Activated CD4-positive, alpha-beta T cell treated with anti-CD3 and anti-CD28 coated beads for 36 hours (primary cell): ENCODE data around the gene TMEM245. TPM values are rescaled to one million over a fixed set of nuclear protein-coding genes. Genes with fewer than 3 reads are reported as not detected.
A peak's percentile ranks its signal among the peaks of the same experiment; 100 is the strongest.

Source experiments
- ATAC-seq: fragments of 200-7000 bp; cut with Tn5 transposase; one replicate; pipeline ENCODE4 v1.10.0; 2021; ENCODE audit warnings: mild to moderate bottlenecking, moderate library complexity
- CTCF ChIA-PET: fragments of 350-600 bp; sonication (Branson Sonifier 250); formaldehyde crosslinking; loops from one replicate; lab custom pipeline; 2021; ENCODE audit warnings: antibody characterized with exemption; lab: Charles Lee
- POLR2A ChIA-PET: fragments of 350-600 bp; sonication (Branson Sonifier 250); formaldehyde crosslinking; loops from one replicate; lab custom pipeline; 2021; ENCODE audit warnings: antibody characterized with exemption, inconsistent platforms; lab: Charles Lee
- DNase-seq: peaks from one replicate; pipeline ENCODE4 v3.0.0-alpha.2; 2020
- H3K27ac Mint-ChIP-seq: one replicate; pipeline ENCODE4 v1.8.0; 2021; ENCODE audit warnings: mixed read lengths
- H3K27me3 Mint-ChIP-seq: one replicate; pipeline ENCODE4 v1.8.0; 2021; ENCODE audit warnings: mixed read lengths
- H3K36me3 Mint-ChIP-seq: one replicate; pipeline ENCODE4 v1.8.0; 2021; ENCODE audit warnings: low read depth, mixed read lengths
- H3K4me1 Mint-ChIP-seq: one replicate; pipeline ENCODE4 v1.8.0; 2021; ENCODE audit warnings: mixed read lengths
- H3K4me3 Mint-ChIP-seq: one replicate; pipeline ENCODE4 v1.8.0; 2021; ENCODE audit warnings: mild to moderate bottlenecking, moderate library complexity, mixed read lengths
- H3K9me3 Mint-ChIP-seq: one replicate; pipeline ENCODE4 v1.8.0; 2021; ENCODE audit warnings: low read depth, mixed read lengths
- intact Hi-C, 2 experiments: fragments of 100-400 bp; cut with DNase I in 1 of 2; cut with micrococcal nuclease in 1 of 2; formaldehyde crosslinking; loops; one replicate each; pipeline versions ENCODE4 v1.14.2 to v1.15.1; 2022 to 2024; cut with DNase I, micrococcal nuclease
- total RNA-seq, 2 experiments: library from RNA; stranded (reverse); gene quantifications; one replicate each; pipeline ENCODE4 v1.2.3, GENCODE V29; 2021

TMEM245 gene
- total RNA-seq, 2 experiments from 2014 or later, result 24.0 to 24.5 TPM

DNA sequence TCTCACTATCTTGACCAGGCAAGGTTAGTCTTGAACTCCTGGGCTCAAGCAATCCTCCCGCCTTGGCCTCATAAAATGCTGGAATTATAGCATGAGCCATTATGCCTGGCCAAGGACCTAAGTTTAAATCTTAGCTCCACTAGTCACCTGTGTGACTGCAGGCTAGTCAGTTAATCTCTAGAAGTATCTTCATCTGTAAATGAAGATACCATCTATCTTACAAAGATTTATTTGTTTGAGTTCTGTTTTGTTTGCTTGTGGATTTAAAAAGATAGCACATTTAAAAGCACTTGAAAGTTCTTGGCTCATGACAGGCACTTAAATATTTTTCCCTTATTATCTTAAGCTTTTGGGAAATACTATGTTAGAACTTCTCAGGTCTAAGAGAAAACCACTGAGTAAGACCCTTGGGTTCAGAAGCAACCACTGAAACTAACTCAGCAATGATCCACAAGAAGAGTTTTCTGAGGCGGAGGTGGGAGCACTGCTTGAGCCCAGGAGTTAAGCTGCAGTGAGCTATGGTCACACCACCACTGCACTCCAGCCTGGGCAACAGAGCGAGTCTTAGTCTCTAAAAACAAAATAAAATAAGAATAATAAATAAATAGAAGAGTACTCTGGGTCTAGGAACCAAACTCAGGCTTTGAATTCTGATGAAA is 19.1 kb downstream of the TMEM245 start:
- ATAC-seq, result no peak
- DNase-seq, result peak; percentile 16
- intact Hi-C loops, result loop anchor here (1.0 to 5.0 kb wide), 6 partner anchors 8 to 312 kb away; partner anchors contain the start of gene TMEM245 (in 1 of the 2)
- H3K9me3 Mint-ChIP-seq, result peaks cover 10% of the 10 kb centered on the region
- H3K4me1 Mint-ChIP-seq, result peaks cover 77% of the 10 kb centered on the region
- H3K4me3 Mint-ChIP-seq, result peak overlapping the region; percentile 55
- peak overlapping the region; percentile 84 for H3K27ac Mint-ChIP-seq
- H3K36me3 Mint-ChIP-seq, result peaks cover 42% of the 10 kb centered on the region
- ChIA-PET POLR2A (interaction anchor here (0.6 to 1.0 kb wide), 5 partner anchors 10 to 24 kb away, joined by 3 to 5 read pairs (median 3); no protein-coding TSS in a partner anchor), CTCF (interaction anchor here (1.6 to 2.5 kb wide), 2 partner anchors 9 to 17 kb away, joined by 4 to 8 read pairs; no protein-coding TSS in a partner anchor)
- H3K27me3 Mint-ChIP-seq, result no peaks in the 10 kb centered on the region

DNA sequence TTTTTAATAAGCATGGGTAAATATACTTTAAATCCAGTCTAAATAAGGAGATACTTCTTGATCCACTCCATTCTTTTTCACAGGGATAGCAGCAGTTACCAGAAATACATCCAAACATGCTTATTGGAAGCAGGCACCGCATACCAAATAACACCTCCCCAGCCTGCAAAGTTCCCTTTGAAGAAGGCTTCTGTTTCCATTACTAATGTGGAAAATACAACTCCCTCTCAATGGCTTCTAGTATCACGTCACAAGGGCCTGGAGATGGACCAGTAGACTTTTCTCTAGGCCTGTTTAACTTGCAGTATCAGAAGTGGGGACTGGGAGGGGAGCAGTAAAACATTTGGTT is 20.8 kb downstream of the TMEM245 start:
- DNase-seq (no peak), ATAC-seq (no peak)
- Mint-ChIP-seq H3K4me3 (no peak overlapping the region), H3K36me3 (peaks cover 39% of the 10 kb centered on the region), H3K27me3 (no peaks in the 10 kb centered on the region), H3K4me1 (peaks cover 91% of the 10 kb centered on the region), H3K9me3 (peaks cover 9% of the 10 kb centered on the region), H3K27ac (peak overlapping the region; percentile 89)
- ChIA-PET POLR2A (no interaction called here), CTCF (interaction anchor here (0.6 to 2.5 kb wide), 2 partner anchors 11 to 13 kb away, joined by 3 to 8 read pairs; no protein-coding TSS in a partner anchor)
- intact Hi-C loops, result loop anchor here in 1 of 2 experiments (5.0 kb wide), 1 partner anchor 87 kb away; the partner anchor contains the start of gene CTNNAL1

- POLR2A ChIA-PET, result interaction anchor here (0.7 kb wide), 1 partner anchor 22 kb away, joined by 3 read pairs; the partner anchor contains the start of gene TMEM245
Observed at GRCh38 chr9:109098171-109098959, 21.4 kb downstream of the TMEM245 start.

DNA sequence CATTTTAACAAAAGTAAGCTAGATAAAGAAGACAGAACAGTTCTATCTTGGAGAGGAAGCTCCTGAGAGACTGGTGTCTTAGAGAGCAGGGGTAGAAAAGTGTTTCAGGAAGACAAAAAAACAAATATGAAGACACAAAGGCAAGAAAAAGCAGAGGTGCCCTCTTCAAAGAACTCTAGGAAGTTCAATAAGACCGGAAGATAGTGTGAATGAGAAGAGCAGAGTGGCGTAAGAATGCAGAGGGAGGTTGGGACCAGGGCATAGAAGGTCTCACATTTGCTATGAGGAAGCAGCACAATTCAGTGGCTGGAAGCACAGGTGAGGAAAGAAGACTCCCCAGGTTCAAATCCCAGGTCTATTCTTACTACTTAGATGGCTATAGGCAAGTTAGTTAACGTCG is 22.6 kb downstream of the TMEM245 start:
- no peaks in the 10 kb centered on the region for H3K9me3 Mint-ChIP-seq
- ChIA-PET CTCF (interaction anchor here (0.8 to 2.7 kb wide), 2 partner anchors 9 to 23 kb away, joined by 5 to 7 read pairs; partner anchors contain the start of gene TMEM245), POLR2A (no interaction called here)
- peaks cover 92% of the 10 kb centered on the region for H3K4me1 Mint-ChIP-seq
- no peaks in the 10 kb centered on the region for H3K27me3 Mint-ChIP-seq
- peaks cover 39% of the 10 kb centered on the region for H3K36me3 Mint-ChIP-seq
- ATAC-seq (no peak), DNase-seq (no peak)
- H3K4me3 Mint-ChIP-seq, result no peak overlapping the region
- intact Hi-C loops, result loop anchor here in 1 of 2 experiments (5.0 kb wide), 1 partner anchor 85 kb away; the partner anchor contains the start of gene CTNNAL1
- H3K27ac Mint-ChIP-seq, result peak overlapping the region; percentile 73

More at GRCh38 chr9:109098171-109098959, 21.4 kb downstream of the TMEM245 start:
- H3K27me3 Mint-ChIP-seq, result no peaks in the 10 kb centered on the region
- H3K36me3 Mint-ChIP-seq, result peaks cover 38% of the 10 kb centered on the region
- H3K4me3 Mint-ChIP-seq, result no peak overlapping the region
- peak overlapping the region; percentile 89 for H3K27ac Mint-ChIP-seq
- peaks cover 92% of the 10 kb centered on the region for H3K4me1 Mint-ChIP-seq
- CTCF ChIA-PET, result interaction anchor here (0.6 to 2.7 kb wide), 4 partner anchors 10 to 69 kb away, joined by 3 to 7 read pairs (median 3); no protein-coding TSS in a partner anchor
- DNase-seq (no peak), ATAC-seq (no peak)
- peaks cover 6% of the 10 kb centered on the region for H3K9me3 Mint-ChIP-seq
- intact Hi-C loops, result loop anchor here in 1 of 2 experiments (5.0 kb wide), 1 partner anchor 86 kb away; the partner anchor contains the start of gene CTNNAL1

GRCh38 chr9:109095321-109095720 is 24.4 kb downstream of the TMEM245 start:
- ChIA-PET CTCF (interaction anchor here (1.7 kb wide), 1 partner anchor 13 kb away, joined by 6 read pairs; no protein-coding TSS in a partner anchor), POLR2A (no interaction called here)
- DNase-seq (no peak), ATAC-seq (no peak)
- intact Hi-C loops, result loop anchor here in 1 of 2 experiments (5.0 kb wide), 1 partner anchor 83 kb away; the partner anchor contains the start of gene CTNNAL1
- Mint-ChIP-seq H3K4me1 (peaks cover 84% of the 10 kb centered on the region), H3K9me3 (no peaks in the 10 kb centered on the region), H3K36me3 (peaks cover 48% of the 10 kb centered on the region), H3K27me3 (no peaks in the 10 kb centered on the region), H3K4me3 (no peak overlapping the region), H3K27ac (no peak overlapping the region)

DNA sequence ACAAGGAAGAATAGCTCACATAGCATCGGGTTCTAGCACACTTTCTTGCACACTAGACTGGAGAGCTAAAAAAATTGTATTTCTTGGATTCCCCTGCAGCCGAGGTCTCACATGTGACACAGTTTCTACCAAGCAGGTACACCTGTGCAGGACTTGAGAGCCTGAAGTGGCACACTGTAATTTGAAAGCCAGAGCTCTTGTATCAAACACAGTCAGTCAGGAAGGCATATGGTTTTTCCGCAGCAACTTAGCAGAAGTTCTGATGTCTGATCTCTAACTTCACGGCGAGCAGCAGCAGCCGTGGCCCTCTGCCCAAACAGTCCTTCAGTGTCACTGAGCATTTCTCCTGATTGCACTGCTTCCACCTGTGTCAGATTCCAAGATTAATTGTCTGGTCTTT is 25.5 kb downstream of the TMEM245 start:
- DNase-seq (no peak), ATAC-seq (no peak)
- H3K27me3 Mint-ChIP-seq, result no peaks in the 10 kb centered on the region
- ChIA-PET POLR2A (no interaction called here), CTCF (interaction anchor here (0.6 to 1.7 kb wide), 3 partner anchors 14 to 49 kb away, joined by 3 to 6 read pairs (median 4); no protein-coding TSS in a partner anchor)
- H3K9me3 Mint-ChIP-seq, result no peaks in the 10 kb centered on the region
- H3K4me3 Mint-ChIP-seq, result no peak overlapping the region
- peaks cover 76% of the 10 kb centered on the region for H3K4me1 Mint-ChIP-seq
- H3K27ac Mint-ChIP-seq, result no peak overlapping the region
- H3K36me3 Mint-ChIP-seq, result peaks cover 54% of the 10 kb centered on the region
- intact Hi-C loops, result loop anchor here in 1 of 2 experiments (5.0 kb wide), 1 partner anchor 318 kb away; no protein-coding TSS in a partner anchor

DNA sequence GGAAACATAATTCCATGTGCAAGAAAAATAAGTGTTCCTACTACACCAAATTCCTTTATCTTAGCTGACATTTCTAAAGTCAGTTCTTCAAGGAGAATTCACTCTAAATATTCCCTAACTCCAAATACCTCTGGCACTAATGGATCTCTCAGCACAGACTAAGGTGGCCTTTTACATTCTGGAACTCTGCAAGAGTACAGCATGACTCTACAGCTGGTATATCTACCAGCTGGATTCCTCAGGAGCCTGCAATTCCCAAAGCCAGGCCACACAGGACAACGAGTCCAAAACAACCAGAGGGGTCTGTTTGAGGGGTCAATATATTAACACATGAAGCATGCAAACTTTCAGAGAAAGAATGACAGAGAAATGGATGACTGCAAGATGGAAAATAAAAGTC is 27.2 kb downstream of the TMEM245 start:
- intact Hi-C loops, result loop anchor here (1.0 to 5.0 kb wide), 3 partner anchors 9 to 320 kb away; no protein-coding TSS in a partner anchor
- CTCF ChIA-PET, result interaction anchor here (0.8 kb wide), 1 partner anchor 355 kb away, joined by 3 read pairs; no protein-coding TSS in a partner anchor
- Mint-ChIP-seq H3K9me3 (no peaks in the 10 kb centered on the region), H3K4me1 (peaks cover 62% of the 10 kb centered on the region), H3K36me3 (peaks cover 61% of the 10 kb centered on the region), H3K27ac (no peak overlapping the region), H3K27me3 (no peaks in the 10 kb centered on the region), H3K4me3 (no peak overlapping the region)
- DNase-seq (no peak), ATAC-seq (no peak)
- POLR2A ChIA-PET, result interaction anchor here (0.7 to 1.3 kb wide), 4 partner anchors 15 to 22 kb away, joined by 3 to 4 read pairs (median 4); no protein-coding TSS in a partner anchor

DNA sequence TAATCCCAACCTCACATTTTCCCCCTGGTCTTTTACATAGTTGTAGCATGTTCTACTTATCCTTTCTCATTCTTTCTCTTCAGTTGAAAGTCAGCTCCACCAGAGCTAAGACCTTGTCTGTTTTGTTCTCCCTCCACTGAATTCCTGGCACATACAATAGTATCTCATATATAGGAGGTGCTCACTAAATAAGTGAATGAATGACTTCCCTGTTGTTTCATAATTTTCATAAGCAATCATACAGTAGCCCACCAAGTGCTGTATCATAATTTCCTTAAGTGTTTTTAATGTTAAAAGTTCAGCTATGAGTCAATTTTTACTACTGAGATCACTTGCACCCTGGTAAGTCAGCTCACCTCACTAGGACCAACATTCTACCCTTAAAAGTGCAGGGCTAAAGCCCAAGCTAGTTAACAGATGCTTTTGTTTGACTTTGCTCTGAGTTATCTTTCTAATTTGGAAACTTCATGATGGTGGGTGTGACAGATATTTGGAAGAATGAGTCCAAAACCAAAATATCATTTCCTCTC is 27.6 kb downstream of the TMEM245 start:
- intact Hi-C loops, result loop anchor here (1.0 to 5.0 kb wide), 3 partner anchors 9 to 320 kb away; no protein-coding TSS in a partner anchor
- Mint-ChIP-seq H3K9me3 (no peaks in the 10 kb centered on the region), H3K4me1 (peaks cover 57% of the 10 kb centered on the region), H3K4me3 (no peak overlapping the region), H3K36me3 (peaks cover 58% of the 10 kb centered on the region), H3K27ac (peak overlapping the region; percentile 74), H3K27me3 (no peaks in the 10 kb centered on the region)
- POLR2A ChIA-PET, result interaction anchor here (0.7 to 1.3 kb wide), 4 partner anchors 15 to 23 kb away, joined by 3 to 4 read pairs (median 4); no protein-coding TSS in a partner anchor
- CTCF ChIA-PET, result interaction anchor here (0.8 kb wide), 1 partner anchor 355 kb away, joined by 3 read pairs; no protein-coding TSS in a partner anchor
- ATAC-seq (peak; percentile 91), DNase-seq (no peak)

GRCh38 chr9:109088221-109088620 is 31.5 kb downstream of the TMEM245 start:
- POLR2A ChIA-PET, result no interaction called here
- CTCF ChIA-PET, result interaction anchor here (1.5 to 1.9 kb wide), 2 partner anchors 9 to 11 kb away, joined by 4 to 7 read pairs; no protein-coding TSS in a partner anchor
- H3K4me3 Mint-ChIP-seq, result no peak overlapping the region
- peaks cover 23% of the 10 kb centered on the region for H3K4me1 Mint-ChIP-seq
- intact Hi-C loops, result no loop called here
- peaks cover 44% of the 10 kb centered on the region for H3K36me3 Mint-ChIP-seq
- no peaks in the 10 kb centered on the region for H3K27me3 Mint-ChIP-seq
- DNase-seq, result no peak
- no peak for ATAC-seq
- no peak overlapping the region for H3K27ac Mint-ChIP-seq
- H3K9me3 Mint-ChIP-seq, result no peaks in the 10 kb centered on the region

GRCh38 chr9:109087795-109088194 is 32.0 kb downstream of the TMEM245 start:
- H3K36me3 Mint-ChIP-seq, result peaks cover 44% of the 10 kb centered on the region
- H3K27me3 Mint-ChIP-seq, result no peaks in the 10 kb centered on the region
- H3K27ac Mint-ChIP-seq, result no peak overlapping the region
- no peak overlapping the region for H3K4me3 Mint-ChIP-seq
- ChIA-PET CTCF (interaction anchor here (1.5 to 1.9 kb wide), 2 partner anchors 9 to 10 kb away, joined by 4 to 7 read pairs; no protein-coding TSS in a partner anchor), POLR2A (no interaction called here)
- no peaks in the 10 kb centered on the region for H3K9me3 Mint-ChIP-seq
- intact Hi-C loops, result no loop called here
- no peak for ATAC-seq
- H3K4me1 Mint-ChIP-seq, result peaks cover 23% of the 10 kb centered on the region
- no peak for DNase-seq
